ENCODE measurements around the gene CXADR.

- no peak for TF ChIP-seq POLR2A (IDR thresholded peaks at IDR 0.05; ENCODE audit: low read depth, low read length)
- TF ChIP-seq POLR2AphosphoS5 (IDR thresholded peaks at IDR 0.05; ENCODE audit: low read depth, low read length), result no peak
Observed at GRCh38 chr21:17560377-17561025, 47.7 kb downstream of the CXADR start.

Data from GM12891 (cell line).